OCI-LY1 (cell line): ENCODE measurements around the gene PCGF3.

Experiments
- EZH2 ChIP-seq: fragments of 200-600 bp; sonication (generic), shearing (Covaris generic); IDR thresholded peaks from 2 replicates; pipeline ENCODE4 v1.8.0; 2017; ENCODE audit warnings: borderline replicate concordance, mixed run types, mild to moderate bottlenecking, antibody characterized with exemption, low read length, moderate library complexity, mixed read lengths
- TF ChIP-seq, protein P1 (sequence below): fragments of 200-600 bp; sonication (generic), shearing (Covaris generic); IDR thresholded peaks from 2 replicates; pipeline ENCODE4 v1.5.1; 2017; ENCODE audit warnings: mild to moderate bottlenecking, antibody characterized with exemption, low read length, moderate library complexity, mixed read lengths

DNA sequence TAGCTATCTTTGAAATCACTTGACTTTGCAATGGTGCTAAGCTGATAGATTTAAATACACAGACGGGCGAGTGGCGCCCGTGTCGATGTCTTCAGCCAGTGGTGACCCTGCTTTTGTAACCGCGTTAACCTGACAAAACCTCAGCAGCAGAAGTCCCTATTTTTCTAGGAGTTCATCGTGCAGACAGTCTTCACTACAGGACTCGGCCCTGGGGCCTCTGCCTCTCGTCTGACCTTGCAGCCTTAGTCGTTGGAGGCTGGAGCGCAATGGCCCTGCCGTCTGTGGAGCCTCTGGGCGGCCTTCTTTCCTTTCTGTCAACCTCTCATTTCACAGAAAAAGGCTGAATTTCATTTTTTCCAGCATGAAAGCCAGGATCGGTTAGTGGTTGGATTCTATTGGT, 62.4 kb downstream of the PCGF3 start:
- TF ChIP-seq, protein P1, sequence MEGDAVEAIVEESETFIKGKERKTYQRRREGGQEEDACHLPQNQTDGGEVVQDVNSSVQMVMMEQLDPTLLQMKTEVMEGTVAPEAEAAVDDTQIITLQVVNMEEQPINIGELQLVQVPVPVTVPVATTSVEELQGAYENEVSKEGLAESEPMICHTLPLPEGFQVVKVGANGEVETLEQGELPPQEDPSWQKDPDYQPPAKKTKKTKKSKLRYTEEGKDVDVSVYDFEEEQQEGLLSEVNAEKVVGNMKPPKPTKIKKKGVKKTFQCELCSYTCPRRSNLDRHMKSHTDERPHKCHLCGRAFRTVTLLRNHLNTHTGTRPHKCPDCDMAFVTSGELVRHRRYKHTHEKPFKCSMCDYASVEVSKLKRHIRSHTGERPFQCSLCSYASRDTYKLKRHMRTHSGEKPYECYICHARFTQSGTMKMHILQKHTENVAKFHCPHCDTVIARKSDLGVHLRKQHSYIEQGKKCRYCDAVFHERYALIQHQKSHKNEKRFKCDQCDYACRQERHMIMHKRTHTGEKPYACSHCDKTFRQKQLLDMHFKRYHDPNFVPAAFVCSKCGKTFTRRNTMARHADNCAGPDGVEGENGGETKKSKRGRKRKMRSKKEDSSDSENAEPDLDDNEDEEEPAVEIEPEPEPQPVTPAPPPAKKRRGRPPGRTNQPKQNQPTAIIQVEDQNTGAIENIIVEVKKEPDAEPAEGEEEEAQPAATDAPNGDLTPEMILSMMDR, result no peak
- no peak for TF ChIP-seq EZH2
